HG03521 (cell line): ENCODE data around the gene AANAT.

ENCODE experiments used
- ATAC-seq: cut with Tn5 transposase; IDR thresholded peaks from one replicate; pipeline ENCODE4 v1.9.1; 2021; ENCODE audit warnings: mild to moderate bottlenecking, moderate library complexity; ENCODE audit not compliant: unreplicated experiment

The AANAT gene

GRCh38 chr17:76467366-76467765, at the start of gene AANAT:
TSS of gene AANAT (plus strand) at chr17:76467603. CDS start at chr17:76468747, 1,144 bp downstream.
- ATAC-seq = no peak

- no peak for ATAC-seq
Observed at GRCh38 chr17:76419576-76420260, 47.7 kb upstream of the AANAT start.

GRCh38 chr17:76420356-76421043, 46.9 kb upstream of the AANAT start:
- no peak for ATAC-seq

GRCh38 chr17:76421044-76421407, 46.4 kb upstream of the AANAT start:
- no peak for ATAC-seq

- no peak for ATAC-seq
Observed at GRCh38 chr17:76422406-76422805, 45.0 kb upstream of the AANAT start.

- ATAC-seq = no peak
Observed at GRCh38 chr17:76422860-76423259, 44.5 kb upstream of the AANAT start.

GRCh38 chr17:76426853-76427252, 40.5 kb upstream of the AANAT start:
- no peak for ATAC-seq

GRCh38 chr17:76427501-76428231, 39.7 kb upstream of the AANAT start:
- ATAC-seq = no peak

GRCh38 chr17:76428511-76428910, 38.9 kb upstream of the AANAT start:
- no peak for ATAC-seq

GRCh38 chr17:76431509-76431908, 35.9 kb upstream of the AANAT start:
- no peak for ATAC-seq

- ATAC-seq = no peak
Observed at GRCh38 chr17:76432004-76432403, 35.4 kb upstream of the AANAT start.

- ATAC-seq = no peak
Observed at GRCh38 chr17:76432712-76433336, 34.6 kb upstream of the AANAT start.

GRCh38 chr17:76433693-76434092, 33.7 kb upstream of the AANAT start:
- ATAC-seq = no peak

GRCh38 chr17:76434870-76435269, 32.5 kb upstream of the AANAT start:
- no peak for ATAC-seq

GRCh38 chr17:76435751-76436150, 31.7 kb upstream of the AANAT start:
- no peak for ATAC-seq

- ATAC-seq = no peak
Observed at GRCh38 chr17:76437467-76438402, 29.7 kb upstream of the AANAT start.

GRCh38 chr17:76438906-76439305, 28.5 kb upstream of the AANAT start:
- no peak for ATAC-seq

- ATAC-seq = no peak
Observed at GRCh38 chr17:76439314-76439928, 28.0 kb upstream of the AANAT start.

GRCh38 chr17:76440751-76441362, 26.5 kb upstream of the AANAT start:
- ATAC-seq = no peak
